Measurements from ENCODE around the gene NOTCH1. TPM values are rescaled to one million over a fixed set of nuclear protein-coding genes. Genes with fewer than 3 reads are reported as not detected.

Gene NOTCH1
- total and polyA plus RNA-seq, 12 donors, result 0.81 to 31.5 (median 24.0) TPM

GRCh38 chr9:136531186-136531903 is 14.5 kb downstream of the NOTCH1 start:
- Histone ChIP-seq H3K9me3 (replicated peaks in 1 of 3) (no peaks in the 10 kb centered on the region), H3K4me1 (replicated peaks in 1 of 2) (peaks cover 0 to 36% of the 10 kb centered on the region in 2 donors), H3K27ac (peak overlapping the region in 1 of 5 donors; percentile 20), H3K27me3 (no peaks in the 10 kb centered on the region), H3K36me3 (replicated peaks in 1 of 2) (no peaks in the 10 kb centered on the region), H3K4me3 (no peak overlapping the region)
- 67 to 75% (median 70%) methylated on average over 10 to 37 of the region's 37 CpGs for WGBS, 4 donors
- DNase-seq, result no peak
- TF ChIP-seq POLR2A (IDR thresholded peaks at IDR 0.05), result no peak
- no peak for TF ChIP-seq CTCF (IDR thresholded peaks at IDR 0.05)
- intact Hi-C loops (cut with DNase I), result no loop called here

- H3K36me3 ChIP-seq (replicated peaks in 1 of 2), result no peaks in the 10 kb centered on the region
- WGBS, 4 donors, result 16 to 56% (median 50%) methylated on average over 5 to 20 of the region's 20 CpGs
- peak overlapping the region in 1 of 5 donors; percentile 29 for H3K27ac ChIP-seq
- DNase-seq, result no peak
- TF ChIP-seq CTCF (IDR thresholded peaks at IDR 0.05), result no peak
- no peaks in the 10 kb centered on the region for H3K27me3 ChIP-seq
- intact Hi-C loops (cut with DNase I), result no loop called here
- no peaks in the 10 kb centered on the region for H3K9me3 ChIP-seq (replicated peaks in 1 of 3)
- H3K4me3 ChIP-seq, result no peak overlapping the region
- peaks cover 0 to 36% of the 10 kb centered on the region in 2 donors for H3K4me1 ChIP-seq (replicated peaks in 1 of 2)
These were observed 15.3 kb downstream of the NOTCH1 start for GRCh38 chr9:136530461-136531089.

GRCh38 chr9:136529516-136530460 is 16.1 kb downstream of the NOTCH1 start:
- H3K9me3 ChIP-seq (replicated peaks in 1 of 3), result no peaks in the 10 kb centered on the region
- H3K36me3 ChIP-seq (replicated peaks in 1 of 2), result no peaks in the 10 kb centered on the region
- WGBS, 4 donors, result 36 to 61% (median 36%) methylated on average over 8 to 40 of the region's 40 CpGs
- peaks cover 0 to 36% of the 10 kb centered on the region in 2 donors for H3K4me1 ChIP-seq (replicated peaks in 1 of 2)
- no peak for TF ChIP-seq CTCF (IDR thresholded peaks at IDR 0.05)
- TF ChIP-seq POLR2A (IDR thresholded peaks at IDR 0.05), result no peak
- DNase-seq, result no peak
- H3K4me3 ChIP-seq, result no peak overlapping the region
- intact Hi-C loops (cut with DNase I), result no loop called here
- H3K27ac ChIP-seq, result peak overlapping the region in 1 of 5 donors; percentile 29
- no peaks in the 10 kb centered on the region for H3K27me3 ChIP-seq

All from adrenal gland (tissue), 12 donors.